GM12878 (cell line): ENCODE results near the gene TRANK1. TPM values are rescaled to one million over a fixed set of nuclear protein-coding genes. Genes with fewer than 3 reads are reported as not detected.

Experiments
- BHLHE40 ChIP-seq, 2 experiments: fragments of 450-650 bp in 1 of 2; IDR thresholded peaks; 2 replicates each; pipeline ENCODE4 v1.6.1; 2011 to 2017; ENCODE audit warnings: low read depth in 2 of 2, borderline replicate concordance in 1 of 2, improper control_type of control experiment in 1 of 2, low read length in 1 of 2, mild to moderate bottlenecking in 1 of 2
- CEBPB ChIP-seq, 2 experiments: fragments of 150-350 bp in 1 of 2; IDR thresholded peaks; 2 replicates each; pipeline ENCODE4 v1.6.1; 2012 to 2014; ENCODE audit warnings: low read depth in 2 of 2, low read length in 2 of 2, borderline replicate concordance in 1 of 2, inconsistent platforms in 1 of 2
- CREB1 ChIP-seq: IDR thresholded peaks from 2 replicates; pipeline ENCODE4 v1.6.1; 2012; ENCODE audit warnings: low read depth, mild to moderate bottlenecking, inconsistent platforms
- CREM ChIP-seq: IDR thresholded peaks from 2 replicates; pipeline ENCODE4 v1.6.1; 2014; ENCODE audit warnings: antibody characterized with exemption, low read depth
- DPF2 ChIP-seq: fragments of 450-650 bp; IDR thresholded peaks from 2 replicates; pipeline ENCODE4 v1.6.1; 2017; ENCODE audit warnings: mild to moderate bottlenecking
- E2F8 ChIP-seq: fragments of 450-650 bp; IDR thresholded peaks from 2 replicates; pipeline ENCODE4 v1.6.1; 2018; ENCODE audit warnings: mild to moderate bottlenecking, low read depth, moderate library complexity; ENCODE audit not compliant: partially characterized antibody
- EP300 ChIP-seq, 2 experiments: fragments of 150-350 bp in 1 of 2; IDR thresholded peaks; 2 replicates each; pipeline ENCODE4 v1.6.1; 2011 to 2012; ENCODE audit warnings: low read depth in 2 of 2, low read length in 2 of 2, borderline replicate concordance in 1 of 2, improper control_type of control experiment in 1 of 2, inconsistent platforms in 1 of 2; ENCODE audit not compliant: control insufficient read depth in 1 of 2
- FOXM1 ChIP-seq: IDR thresholded peaks from 2 replicates; pipeline ENCODE4 v1.6.1; 2012; ENCODE audit warnings: low read depth, mild to moderate bottlenecking, inconsistent platforms, low read length, moderate library complexity
- GABPA ChIP-seq: IDR thresholded peaks from 2 replicates; pipeline ENCODE4 v1.6.1; 2014; ENCODE audit warnings: antibody characterized with exemption, low read depth, mild to moderate bottlenecking, inconsistent platforms
- JUNB ChIP-seq: IDR thresholded peaks from 2 replicates; pipeline ENCODE4 v1.6.1; 2016; ENCODE audit warnings: antibody characterized with exemption, mild to moderate bottlenecking
- MEF2B ChIP-seq: fragments of 450-650 bp; IDR thresholded peaks from 2 replicates; pipeline ENCODE4 v1.6.1; 2018; ENCODE audit warnings: mild to moderate bottlenecking, moderate library complexity; ENCODE audit not compliant: partially characterized antibody, poor library complexity, severe bottlenecking
- MTA3 ChIP-seq: IDR thresholded peaks from 2 replicates; pipeline ENCODE4 v1.6.1; 2012; ENCODE audit warnings: low read length, inconsistent platforms, borderline replicate concordance
- PKNOX1 ChIP-seq: fragments of 450-650 bp; IDR thresholded peaks from 2 replicates; pipeline ENCODE4 v1.6.1; 2016; ENCODE audit warnings: mild to moderate bottlenecking
- RAD21 ChIP-seq: IDR thresholded peaks from 2 replicates; pipeline ENCODE4 v1.6.1; 2011; ENCODE audit warnings: mild to moderate bottlenecking, low read depth, low read length, moderate library complexity; ENCODE audit not compliant: insufficient read depth
- RCOR1 ChIP-seq: conservative IDR thresholded peaks from 2 replicates; pipeline ENCODE4 v1.6.1; 2012; ENCODE audit warnings: low read depth, low read length, improper control_type of control experiment
- TBL1XR1 ChIP-seq: IDR thresholded peaks from 2 replicates; pipeline ENCODE4 v1.6.1; 2012; ENCODE audit warnings: low read depth, low read length, improper control_type of control experiment
- TCF3 ChIP-seq: IDR thresholded peaks from 2 replicates; pipeline ENCODE4 v1.6.1; 2012; ENCODE audit warnings: low read depth, mild to moderate bottlenecking, low read length, borderline replicate concordance; ENCODE audit not compliant: insufficient read depth
- WRNIP1 ChIP-seq: IDR thresholded peaks from 2 replicates; pipeline ENCODE4 v1.6.1; 2011; ENCODE audit warnings: low read depth, low read length, improper control_type of control experiment, borderline replicate concordance
- ZBED1 ChIP-seq: IDR thresholded peaks from 2 replicates; pipeline ENCODE4 v1.6.1; 2016; ENCODE audit warnings: borderline replicate concordance
- ZNF217 ChIP-seq: fragments of 450-650 bp; IDR thresholded peaks from 2 replicates; pipeline ENCODE4 v1.6.1; 2017; ENCODE audit warnings: antibody characterized with exemption, mild to moderate bottlenecking
- polyA plus RNA-seq, 11 experiments: library from polyadenylated mRNA; depleted of rRNA in 4 of 11; unstranded in 6 of 11; stranded (reverse) in 5 of 11; fragments of >200 nt; fragmentation: Nextera tagmentation in 4 of 11; fragmentation: Illumina TruSeq in 1 of 11; extraction: Ambion mirVana in 4 of 11; extraction: Trizol in 1 of 11; gene quantifications; 1 replicate in 1 of 11; 2 replicates in 10 of 11; pipeline versions ENCODE4 v1.2.1 to v1.2.3, GENCODE V29; 2011 to 2016; ENCODE audit warnings: inconsistent platforms in 2 of 11, missing spikeins in 2 of 11, low read depth in 1 of 11
- total RNA-seq, 4 experiments: library from RNA; depleted of rRNA in 3 of 4; stranded (reverse); fragments of >200 nt in 3 of 4; fragmentation: Illumina TruSeq in 1 of 4; extraction: Trizol in 1 of 4; gene quantifications; 2 replicates each; pipeline versions ENCODE4 v1.2.1 to v1.2.3, GENCODE V29; 2013 to 2021

The TRANK1 gene
- total and polyA plus RNA-seq, 10 of the 15 experiments (the other 5 are each of a cell fraction or from before 2014, with no cell fraction given): 0.46 to 8.8 (median 1.1) TPM

DNA sequence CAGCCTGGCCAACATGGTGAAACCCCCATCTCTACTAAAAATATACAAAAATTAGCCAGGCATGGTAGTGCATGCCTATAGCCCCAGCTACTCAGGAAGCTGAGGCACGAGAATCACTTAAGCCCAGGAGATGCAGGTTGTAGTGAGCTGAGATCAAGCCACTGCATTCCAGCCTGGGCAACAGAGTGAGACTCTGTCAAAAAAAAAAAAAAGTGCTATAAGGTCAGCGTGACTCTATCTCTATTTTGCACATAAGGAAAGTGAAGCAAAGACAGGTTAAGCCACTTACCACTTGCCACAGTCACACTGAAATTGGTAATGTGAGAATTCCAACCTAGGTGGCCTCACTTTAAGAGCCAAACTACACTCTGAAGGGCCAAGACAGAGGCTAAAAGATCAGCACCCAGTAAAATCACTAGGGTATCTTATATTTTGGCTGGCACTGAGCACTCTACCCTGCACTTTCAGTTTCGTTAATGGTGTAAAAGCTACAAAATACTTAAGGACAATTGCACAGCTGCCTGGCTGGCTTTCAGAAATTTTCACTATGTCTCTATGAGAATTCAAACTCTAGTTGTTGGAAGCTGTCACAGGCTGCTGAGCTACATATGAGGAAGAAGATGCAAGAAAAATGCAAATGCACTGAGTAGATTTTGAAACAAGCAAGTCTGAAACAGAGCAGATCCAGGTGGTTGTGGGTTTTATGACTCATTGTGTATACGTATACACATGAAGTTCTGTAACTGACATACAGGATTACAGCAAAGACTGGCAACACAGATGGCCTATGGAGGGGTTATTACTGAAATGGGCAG is 32.7 kb downstream of the TRANK1 start (continued):
- TF ChIP-seq E2F8: no peak
- no peak for TF ChIP-seq BHLHE40 (IDR thresholded peaks at IDR 0.05; ENCODE audit: borderline replicate concordance in 1 of 2, low read depth in 2 of 2, low read length in 1 of 2)
- peak; percentile 92 for TF ChIP-seq JUNB
- TF ChIP-seq RCOR1: peak; percentile 50; the same call in 1 of the 2 replicates
- peak; percentile 67; the same call in 1 of the 2 replicates for TF ChIP-seq TBL1XR1
- peak; percentile 60; the same call in 1 of the 2 replicates for TF ChIP-seq GABPA
- peak; percentile 74 for TF ChIP-seq CREM
- TF ChIP-seq MTA3: peak; percentile 79; the same call in 1 of the 2 replicates
- TF ChIP-seq DPF2: peak; percentile 53
- TF ChIP-seq FOXM1: peak; percentile 80
- TF ChIP-seq EP300 (IDR thresholded peaks at IDR 0.05; ENCODE audit: borderline replicate concordance in 1 of 2, control insufficient read depth in 1 of 2, low read depth in 2 of 2, low read length in 2 of 2): peak; percentile 32 to 61; a peak in 3 of 4 replicates
- TF ChIP-seq CEBPB (IDR thresholded peaks at IDR 0.05; ENCODE audit: borderline replicate concordance in 1 of 2, low read depth in 2 of 2, low read length in 2 of 2): peak in 1 of 2 experiments; percentile 30; a peak in 1 of 4 replicates
- peak; percentile 46 for TF ChIP-seq MEF2B
- peak; percentile 97 for TF ChIP-seq ZNF217
- TF ChIP-seq RAD21: no peak
- peak; percentile 92 for TF ChIP-seq PKNOX1
- TF ChIP-seq CREB1: peak; percentile 72; the same call in 1 of the 2 replicates
- no peak for TF ChIP-seq WRNIP1
- peak; percentile 84; the same call in 1 of the 2 replicates for TF ChIP-seq TCF3
- TF ChIP-seq ZBED1: peak; percentile 67; the same call in 1 of the 2 replicates
